Camera-type eye (tissue), 1 donor: ENCODE data around the gene TAF11L10. TPM values are rescaled to one million over a fixed set of nuclear protein-coding genes. Genes with fewer than 3 reads are reported as not detected.

Source experiments
- total RNA-seq: library from RNA; depleted of rRNA; stranded (reverse); fragments of >200 nt; gene quantifications from one replicate; pipeline ENCODE4 v1.2.3, GENCODE V29; 2014

Gene TAF11L10
- total RNA-seq = not detected

DNA sequence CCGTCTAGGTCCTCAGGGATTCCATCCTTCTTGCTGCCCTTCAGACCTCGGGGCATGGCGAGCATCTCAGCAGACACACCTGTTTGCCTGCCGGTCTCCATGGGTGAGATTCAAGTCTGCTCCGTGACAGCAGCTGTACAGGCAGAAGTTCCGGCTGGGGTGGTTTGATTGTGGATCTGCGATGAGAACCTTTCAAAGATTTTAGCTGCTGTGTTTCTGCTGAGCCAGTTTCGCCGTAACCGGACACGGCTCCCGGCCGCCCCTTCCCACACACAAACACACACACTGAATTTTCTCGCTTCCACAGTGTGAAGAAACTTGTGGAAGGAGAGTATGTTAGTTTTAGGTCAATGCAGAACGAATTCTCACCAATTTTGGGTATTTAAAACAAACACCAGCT is at the start of gene TAF11L10:
TAF11L10 (minus strand) TSS at position 101 of the 400 bp plus-strand sequence.

GRCh38 chr5:17634160-17634559 is 36.5 kb upstream of the TAF11L10 start, which contains the start of gene TAF11L14:
Gene TAF11L14 (plus strand): TSS chr5:17634460.

GRCh38 chr5:17631788-17632187 is 34.2 kb upstream of the TAF11L10 start, which contains the start of gene TAF11L13:
Gene TAF11L13 (plus strand): TSS chr5:17632088.

GRCh38 chr5:17610092-17610491 is 12.5 kb upstream of the TAF11L10 start, which contains the start of gene TAF11L12:
Gene TAF11L12 (plus strand): TSS chr5:17610392.

GRCh38 chr5:17603880-17604279 is 6.3 kb upstream of the TAF11L10 start, which contains the start of gene TAF11L11:
Gene TAF11L11 (plus strand): TSS chr5:17604183.

GRCh38 chr5:17594255-17594654 is 3.4 kb downstream of the TAF11L10 start, which contains the start of gene TAF11L9:
Gene TAF11L9 (minus strand): TSS chr5:17594394.

DNA sequence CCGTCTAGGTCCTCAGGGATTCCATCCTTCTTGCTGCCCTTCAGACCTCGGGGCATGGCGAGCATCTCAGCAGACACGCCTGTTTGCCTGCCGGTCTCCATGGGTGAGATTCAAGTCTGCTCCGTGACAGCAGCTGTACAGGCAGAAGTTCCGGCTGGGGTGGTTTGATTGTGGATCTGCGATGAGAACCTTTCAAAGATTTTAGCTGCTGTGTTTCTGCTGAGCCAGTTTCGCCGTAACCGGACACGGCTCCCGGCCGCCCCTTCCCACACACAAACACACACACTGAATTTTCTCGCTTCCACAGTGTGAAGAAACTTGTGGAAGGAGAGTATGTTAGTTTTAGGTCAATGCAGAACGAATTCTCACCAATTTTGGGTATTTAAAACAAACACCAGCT is 6.8 kb downstream of the TAF11L10 start, which contains the start of gene TAF11L8:
TAF11L8 (minus strand) TSS at position 101 of the 400 bp plus-strand sequence.

DNA sequence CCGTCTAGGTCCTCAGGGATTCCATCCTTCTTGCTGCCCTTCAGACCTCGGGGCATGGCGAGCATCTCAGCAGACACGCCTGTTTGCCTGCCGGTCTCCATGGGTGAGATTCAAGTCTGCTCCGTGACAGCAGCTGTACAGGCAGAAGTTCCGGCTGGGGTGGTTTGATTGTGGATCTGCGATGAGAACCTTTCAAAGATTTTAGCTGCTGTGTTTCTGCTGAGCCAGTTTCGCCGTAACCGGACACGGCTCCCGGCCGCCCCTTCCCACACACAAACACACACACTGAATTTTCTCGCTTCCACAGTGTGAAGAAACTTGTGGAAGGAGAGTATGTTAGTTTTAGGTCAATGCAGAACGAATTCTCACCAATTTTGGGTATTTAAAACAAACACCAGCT is 12.0 kb downstream of the TAF11L10 start, which contains the start of gene TAF11L7:
TAF11L7 (minus strand) TSS at position 101 of the 400 bp plus-strand sequence.

Other genes with a start within 250 kb of the TAF11L10 start
- gene TAF11L2, start 99.6 kb downstream of the TAF11L10 start, total RNA-seq = not detected
- gene TAF11L3, start 79.5 kb downstream of the TAF11L10 start, total RNA-seq = not detected
- gene TAF11L4, start 76.0 kb downstream of the TAF11L10 start, total RNA-seq = not detected
- gene TAF11L5, start 72.6 kb downstream of the TAF11L10 start, total RNA-seq = not detected
- gene TAF11L6, start 69.2 kb downstream of the TAF11L10 start, total RNA-seq = not detected
- not detected for gene TAF11L7, start 12.1 kb downstream of the TAF11L10 start, total RNA-seq
- gene TAF11L8, start 6.9 kb downstream of the TAF11L10 start, total RNA-seq = not detected
- gene TAF11L9, start 3.4 kb downstream of the TAF11L10 start, total RNA-seq = not detected
- gene TAF11L11, start 6.4 kb upstream of the TAF11L10 start, total RNA-seq = not detected
- gene TAF11L12, start 12.6 kb upstream of the TAF11L10 start, total RNA-seq = not detected
- not detected for gene TAF11L13, start 34.3 kb upstream of the TAF11L10 start, total RNA-seq
- gene TAF11L14, start 36.6 kb upstream of the TAF11L10 start, total RNA-seq = not detected